ENCODE data around the gene LENG9. TPM values are rescaled to one million over a fixed set of nuclear protein-coding genes. Genes with fewer than 3 reads are reported as not detected.
"Not testable (repeated sequence)": the region's sequence is repeated elsewhere in the genome, so short reads cannot be mapped to it uniquely, and the experiment has no call there.

The LENG9 gene
- polyA plus RNA-seq (2013, experiment 1 of 2; ENCODE audit: insufficient read length): 3.1 TPM
- polyA plus RNA-seq (2013, experiment 2 of 2; ENCODE audit: insufficient read length): 3.7 TPM

GRCh38 chr19:54463531-54464043 lies at the start of gene LENG9:
LENG9 (minus strand) TSS chr19:54463778; CDS start chr19:54463526, 252 bp downstream.
- peak; percentile 99 for DNase-seq

GRCh38 chr19:54509200-54509940 lies 45.8 kb upstream of the LENG9 start:
- DNase-seq: not testable (repeated sequence)

DNA sequence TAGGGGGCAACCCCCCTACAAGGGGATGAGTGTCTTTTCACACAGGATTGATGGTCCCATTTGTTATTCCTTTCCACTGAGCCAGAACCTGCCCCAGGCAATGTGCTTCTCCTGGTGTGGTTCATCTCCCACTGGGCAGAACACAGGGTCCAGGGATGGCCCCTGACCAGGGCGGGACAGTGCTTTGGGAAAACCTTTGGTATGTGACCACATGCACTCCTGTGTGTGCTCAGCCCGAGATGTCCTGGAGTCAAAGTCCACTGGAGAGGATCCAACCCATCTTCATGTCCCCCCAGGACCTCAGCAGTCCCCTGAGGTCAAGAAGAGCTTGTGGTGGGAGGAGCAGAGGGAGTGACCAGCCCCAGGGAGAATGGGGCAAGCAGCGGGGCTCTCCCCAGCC lies 44.9 kb upstream of the LENG9 start:
- not testable (repeated sequence) for DNase-seq

DNA sequence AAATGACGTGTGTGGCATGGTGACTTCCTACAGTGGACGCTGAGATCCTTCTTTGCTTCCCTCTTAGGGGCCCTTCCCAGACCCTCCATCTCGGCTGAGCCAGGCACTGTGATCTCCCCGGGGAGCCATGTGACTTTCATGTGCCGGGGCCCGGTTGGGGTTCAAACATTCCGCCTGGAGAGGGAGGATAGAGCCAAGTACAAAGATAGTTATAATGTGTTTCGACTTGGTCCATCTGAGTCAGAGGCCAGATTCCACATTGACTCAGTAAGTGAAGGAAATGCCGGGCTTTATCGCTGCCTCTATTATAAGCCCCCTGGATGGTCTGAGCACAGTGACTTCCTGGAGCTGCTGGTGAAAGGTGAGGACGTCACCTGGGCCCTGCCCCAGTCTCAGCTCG lies 44.2 kb upstream of the LENG9 start:
- no peak for DNase-seq

DNA sequence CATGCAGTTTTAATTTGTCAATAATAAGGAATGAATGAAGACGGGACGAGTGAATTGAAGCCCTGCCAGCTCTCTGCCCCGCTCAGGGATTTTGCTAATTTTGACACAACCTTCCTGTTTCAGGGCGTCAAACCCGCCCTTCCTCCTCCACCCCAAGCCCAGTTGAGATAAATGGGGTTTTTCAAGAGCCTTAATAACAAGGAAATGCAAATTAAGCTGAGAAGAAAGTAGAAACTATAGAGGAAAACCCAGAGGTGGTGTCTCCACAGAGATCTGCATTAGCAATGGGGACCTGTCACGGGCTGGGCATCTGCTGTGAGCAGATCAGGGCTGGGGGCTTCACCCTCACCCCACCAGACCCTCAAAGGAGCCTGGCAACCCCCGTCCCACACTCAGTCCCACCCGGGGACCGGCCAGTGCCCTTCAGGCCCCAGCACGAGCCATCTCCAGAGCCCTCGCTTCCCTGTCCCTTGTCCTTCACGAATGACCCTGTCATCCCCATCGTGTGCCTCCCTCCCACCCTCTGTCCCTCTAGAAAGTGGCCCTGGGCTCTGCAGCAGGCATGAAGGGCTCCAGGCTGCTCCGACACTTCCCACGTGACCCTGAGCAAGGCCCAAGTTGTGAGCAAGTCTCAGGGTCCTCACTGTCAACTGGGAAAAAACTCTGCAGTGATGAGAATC lies 43.6 kb upstream of the LENG9 start:
- not testable (repeated sequence) for DNase-seq

GRCh38 chr19:54506079-54506478 lies 42.5 kb upstream of the LENG9 start:
- DNase-seq: no peak

- DNase-seq: not testable (repeated sequence)
Observed at GRCh38 chr19:54505542-54505941, 42.0 kb upstream of the LENG9 start.

- no peak for DNase-seq
Observed at GRCh38 chr19:54502518-54503048, 39.0 kb upstream of the LENG9 start, which contains the start of gene LAIR2. LAIR2 (plus strand) TSS chr19:54502831; CDS start chr19:54502919, 88 bp downstream.

DNA sequence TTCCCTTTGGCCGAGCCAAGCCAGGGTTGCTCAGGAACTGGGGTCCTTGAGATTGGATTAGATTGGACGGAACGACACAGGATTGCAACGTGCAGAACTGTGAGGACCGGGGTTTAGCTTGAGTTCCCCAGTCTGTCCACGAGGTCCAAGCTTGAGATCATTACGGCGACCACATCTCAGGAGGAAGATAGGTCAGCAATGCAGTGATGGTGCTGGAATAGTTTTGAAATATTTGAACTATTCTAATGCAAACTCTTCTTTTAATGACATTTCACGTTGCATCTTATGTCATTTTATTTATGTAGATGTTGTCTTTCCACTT lies 34.8 kb upstream of the LENG9 start:
- not testable (repeated sequence) for DNase-seq

DNA sequence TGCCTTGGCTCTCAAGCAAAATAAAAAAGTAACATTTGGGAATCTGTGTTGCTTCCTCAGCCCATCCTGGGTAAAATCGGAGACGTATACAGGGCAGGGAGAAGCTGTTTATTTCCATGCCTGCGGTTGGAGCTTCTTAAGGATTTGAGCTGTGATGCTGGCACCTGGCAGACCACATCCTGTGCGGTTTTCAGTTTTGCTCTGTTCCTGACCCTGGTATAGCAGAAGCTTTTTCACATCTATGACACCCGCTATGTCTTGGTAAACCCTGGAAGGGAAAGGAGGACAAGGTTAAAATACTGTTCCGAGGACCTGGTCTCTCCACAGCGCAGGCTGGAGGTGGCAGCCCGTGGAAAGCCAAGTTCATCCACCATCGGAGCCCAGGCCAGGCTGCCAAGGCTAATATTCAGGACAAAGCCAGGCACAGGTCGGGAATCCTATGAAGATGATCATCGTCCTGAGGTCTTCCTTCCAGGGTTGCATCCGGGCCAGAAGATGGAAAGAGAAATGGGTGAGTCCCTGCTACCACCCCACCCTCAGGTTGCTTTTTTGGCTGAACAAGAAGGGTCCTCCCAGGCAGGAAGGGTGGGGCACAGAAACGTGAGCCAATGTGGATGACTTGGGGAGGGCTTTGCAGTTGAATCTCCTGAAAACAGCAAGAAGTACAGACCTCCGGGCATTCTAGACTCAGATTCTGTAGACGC lies 34.3 kb upstream of the LENG9 start:
- not testable (repeated sequence) for DNase-seq

GRCh38 chr19:54495284-54495683 lies 31.7 kb upstream of the LENG9 start:
- not testable (repeated sequence) for DNase-seq

- no peak for DNase-seq
Observed at GRCh38 chr19:54493967-54494585, 30.5 kb upstream of the LENG9 start.

- DNase-seq: not testable (repeated sequence)
Observed at GRCh38 chr19:54493056-54493455, 29.5 kb upstream of the LENG9 start.

GRCh38 chr19:54492568-54492967 lies 29.0 kb upstream of the LENG9 start:
- DNase-seq: no peak

DNA sequence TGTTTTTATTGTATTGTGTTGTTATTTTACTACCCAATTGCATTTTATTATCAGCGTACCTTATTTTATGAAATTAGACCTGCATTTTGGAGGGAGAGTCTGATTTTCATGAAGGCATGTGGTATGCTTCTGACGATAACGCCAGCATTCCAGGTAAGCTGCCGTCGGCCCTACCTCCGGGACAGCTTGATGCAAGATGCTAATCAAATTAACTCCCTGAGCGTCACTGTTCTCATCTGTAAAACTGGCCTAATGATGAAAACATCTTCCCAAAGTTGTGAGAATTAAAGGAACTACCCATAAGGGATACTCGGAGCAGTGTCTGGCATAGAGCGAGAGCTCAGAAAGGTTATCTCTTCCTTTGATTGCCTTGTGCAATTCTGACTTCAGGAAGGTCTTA lies 26.2 kb upstream of the LENG9 start:
- no peak for DNase-seq

DNA sequence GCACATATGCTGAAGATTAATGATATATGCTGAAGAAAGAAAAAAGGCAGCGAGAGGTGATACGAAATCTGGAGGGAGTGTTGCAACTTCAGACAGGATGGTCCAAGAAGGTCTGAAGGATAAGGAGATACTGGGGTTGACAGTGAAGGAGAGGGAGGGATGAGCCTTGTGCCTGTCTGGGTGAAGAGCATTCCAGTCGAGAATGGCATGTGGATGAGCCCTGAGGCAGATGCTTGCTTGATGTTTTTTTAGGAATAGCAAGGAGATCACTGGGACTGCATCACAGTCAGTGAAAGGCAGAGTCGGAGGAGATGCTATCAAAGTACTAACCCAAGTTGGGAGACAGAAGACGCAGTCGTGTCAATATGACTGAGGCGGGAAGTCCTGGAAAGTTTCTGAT lies 25.8 kb upstream of the LENG9 start:
- no peak for DNase-seq

- no peak for DNase-seq
Observed at GRCh38 chr19:54485851-54486250, 22.3 kb upstream of the LENG9 start.

- no peak for DNase-seq
Observed at GRCh38 chr19:54484451-54484850, 20.9 kb upstream of the LENG9 start.

- DNase-seq: no peak
Observed at GRCh38 chr19:54482889-54483288, 19.3 kb upstream of the LENG9 start.

DNA sequence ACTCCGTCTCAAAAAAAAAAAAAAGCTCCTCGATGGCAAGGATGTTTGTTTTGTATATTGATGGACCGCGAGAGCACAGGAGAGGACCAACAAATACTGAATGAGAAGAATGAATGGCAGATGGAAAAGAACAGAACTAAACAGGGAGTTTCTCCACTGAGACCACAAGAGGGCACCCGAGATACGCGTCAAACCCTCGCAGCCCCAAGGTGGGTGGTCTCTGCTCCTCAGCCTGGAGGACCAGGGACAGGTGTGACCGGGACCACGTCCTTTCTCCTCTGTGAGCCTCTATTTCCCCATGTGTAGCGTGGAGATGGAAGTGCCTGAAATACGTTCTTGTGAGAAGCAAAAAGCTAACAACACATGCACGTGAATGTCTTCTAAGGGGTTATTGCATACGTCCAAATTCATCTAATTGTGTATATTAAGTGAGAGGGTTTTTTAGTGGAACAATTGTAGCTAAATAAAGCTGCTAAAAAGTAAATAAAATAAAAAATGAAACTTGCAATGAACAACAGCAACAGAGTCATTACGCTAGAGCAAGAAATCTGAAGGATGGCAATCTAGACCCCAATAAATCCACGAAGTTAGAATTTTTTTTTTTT lies 17.9 kb upstream of the LENG9 start:
- DNase-seq: peak; percentile 51

DNA sequence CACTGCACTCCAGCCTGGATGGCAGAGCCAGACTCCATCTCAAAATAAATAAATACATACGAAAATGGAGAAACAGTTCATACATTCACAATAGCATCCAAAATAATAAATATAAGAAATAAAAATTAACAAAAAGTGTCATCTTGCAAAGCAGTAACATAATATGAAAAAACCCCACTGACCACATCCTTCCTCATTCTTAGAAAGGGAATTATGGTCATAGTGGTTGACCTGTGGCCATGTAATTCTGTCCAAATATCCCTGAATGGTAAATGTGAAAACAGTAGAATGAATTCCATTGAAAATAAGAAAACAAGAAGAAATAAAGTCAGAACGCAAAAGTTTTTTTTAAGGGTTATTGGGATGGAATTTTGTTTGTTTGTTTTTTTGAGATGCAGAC lies 16.5 kb upstream of the LENG9 start:
- no peak for DNase-seq

Measured in fibroblast of skin of back (primary cell).